HG03378 (cell line): ENCODE results near the gene CYB561.

Experiments used
- ATAC-seq: cut with Tn5 transposase; IDR thresholded peaks from one replicate; pipeline ENCODE4 v1.9.1; 2021; ENCODE audit warnings: mild to moderate bottlenecking, moderate library complexity; ENCODE audit not compliant: unreplicated experiment

The CYB561 gene

DNA sequence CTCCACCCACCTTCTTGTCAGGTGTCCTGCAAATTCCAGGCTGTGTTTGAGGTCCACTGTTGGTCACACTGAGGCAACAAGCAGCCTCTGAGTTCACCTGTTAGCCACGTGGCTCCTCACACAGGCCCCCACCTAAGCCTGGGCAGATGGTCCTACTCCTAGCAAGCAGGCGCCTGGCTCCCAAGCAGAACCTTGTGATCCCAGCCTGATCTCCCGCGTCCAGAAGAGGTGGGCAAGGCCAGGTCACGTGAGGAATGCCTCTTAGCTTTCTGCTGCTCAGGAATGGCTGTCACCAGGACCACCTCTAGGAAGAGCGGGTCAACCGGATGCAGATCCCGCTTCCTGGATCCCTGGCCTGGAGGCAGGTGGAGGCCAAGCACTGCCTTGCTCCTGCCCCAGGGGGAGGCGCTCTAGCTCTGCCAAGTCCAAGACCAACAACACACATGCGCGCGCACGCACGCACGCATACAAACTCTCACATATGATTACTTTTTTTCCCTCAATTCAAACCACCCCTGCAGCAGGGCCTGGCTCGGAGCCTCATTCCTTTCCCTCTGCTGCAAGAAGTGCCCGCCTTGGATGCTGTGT lies 9.5 kb downstream of the CYB561 start:
- no peak for ATAC-seq

GRCh38 chr17:63435681-63436522 lies 10.2 kb downstream of the CYB561 start:
- no peak for ATAC-seq

DNA sequence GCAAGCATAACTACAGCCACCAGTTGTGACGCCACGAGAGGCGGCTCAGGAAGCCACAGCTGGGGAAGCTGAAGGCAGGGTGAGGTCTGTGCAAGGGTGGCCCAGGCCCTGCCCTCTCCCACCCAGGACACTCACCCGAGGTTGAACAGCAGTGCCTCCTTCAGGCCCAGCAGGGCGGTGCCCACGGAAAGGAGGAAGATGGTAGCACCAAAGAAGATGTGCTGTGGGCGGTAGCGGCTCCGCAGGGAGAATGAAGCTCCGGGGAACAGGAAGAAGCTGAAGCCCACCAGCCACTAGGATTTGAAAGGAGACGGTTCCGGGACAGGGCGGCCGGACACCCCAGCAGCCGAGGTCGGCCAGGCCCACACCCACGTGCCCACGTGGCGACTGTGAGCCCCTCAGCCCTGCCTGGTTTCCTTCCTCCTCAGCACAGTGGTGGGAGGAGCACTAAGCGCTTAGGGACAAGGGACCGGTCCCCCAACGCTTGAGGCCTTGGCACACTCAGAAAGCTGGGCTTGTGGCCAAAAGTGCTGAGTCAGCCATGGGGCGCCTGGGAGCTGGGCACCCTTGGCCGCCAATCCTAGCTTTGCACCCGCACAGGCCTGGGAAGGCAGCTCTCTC lies 11.0 kb downstream of the CYB561 start:
- ATAC-seq = no peak

GRCh38 chr17:63433746-63434591 lies 12.1 kb downstream of the CYB561 start:
- no peak for ATAC-seq

DNA sequence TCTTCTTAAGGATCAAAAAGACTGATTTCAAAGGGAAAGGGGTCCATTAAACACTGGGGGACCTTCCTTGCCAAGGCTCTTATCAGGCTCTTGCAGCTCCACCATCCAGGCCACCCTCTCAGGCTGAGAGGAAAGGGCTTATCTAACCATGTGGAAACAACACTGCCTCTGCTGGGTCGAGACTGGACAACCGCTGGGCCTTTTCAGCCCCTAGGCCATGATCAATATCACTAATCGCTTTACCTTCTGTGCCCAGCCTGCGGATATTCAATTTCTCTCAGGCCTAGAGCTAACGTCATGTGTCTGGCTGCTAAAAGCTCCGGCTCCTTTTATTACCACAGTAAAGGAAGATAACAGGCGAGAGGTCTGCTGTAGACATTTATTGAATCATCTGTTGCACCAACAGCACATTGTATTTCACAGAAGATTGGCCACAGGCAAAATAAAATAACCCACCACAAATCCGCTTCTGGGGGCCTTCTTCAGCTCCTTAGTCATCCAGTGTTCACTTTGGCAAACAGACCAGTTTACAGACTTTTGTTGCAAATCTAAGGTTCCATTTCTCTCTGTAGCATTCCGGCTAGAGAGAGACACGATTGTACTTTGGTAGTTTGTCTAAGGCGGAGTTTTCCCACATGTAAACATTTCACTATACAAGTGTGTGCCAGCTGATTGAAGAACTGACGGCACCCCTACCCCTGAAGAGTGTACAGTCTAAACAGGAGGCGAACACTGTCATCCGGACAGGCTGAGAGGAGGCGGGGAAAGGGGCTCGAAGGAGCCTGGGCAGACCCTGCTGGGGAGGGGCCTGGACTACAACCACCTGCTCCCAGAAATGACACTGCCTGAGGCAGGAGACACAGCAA lies 13.9 kb downstream of the CYB561 start:
- no peak for ATAC-seq

DNA sequence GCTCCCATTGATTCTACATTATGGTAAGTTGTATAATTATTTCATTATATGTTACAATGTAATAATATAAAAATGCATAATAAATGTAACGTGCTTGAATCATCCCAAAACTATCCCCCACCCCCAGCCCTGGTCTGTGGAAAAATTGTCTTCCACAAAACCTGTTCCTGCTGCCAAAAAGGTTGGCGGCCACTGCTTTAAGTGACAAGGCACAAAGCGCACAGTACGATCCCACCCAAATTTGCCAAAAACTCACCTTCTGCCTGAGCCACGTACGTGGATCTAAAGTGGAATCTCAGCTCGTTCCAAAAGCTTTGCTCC lies 14.5 kb downstream of the CYB561 start:
- ATAC-seq = no peak

GRCh38 chr17:63430223-63430622 lies 15.9 kb downstream of the CYB561 start:
- no peak for ATAC-seq

GRCh38 chr17:63429766-63430165 lies 16.3 kb downstream of the CYB561 start:
- ATAC-seq = no peak

DNA sequence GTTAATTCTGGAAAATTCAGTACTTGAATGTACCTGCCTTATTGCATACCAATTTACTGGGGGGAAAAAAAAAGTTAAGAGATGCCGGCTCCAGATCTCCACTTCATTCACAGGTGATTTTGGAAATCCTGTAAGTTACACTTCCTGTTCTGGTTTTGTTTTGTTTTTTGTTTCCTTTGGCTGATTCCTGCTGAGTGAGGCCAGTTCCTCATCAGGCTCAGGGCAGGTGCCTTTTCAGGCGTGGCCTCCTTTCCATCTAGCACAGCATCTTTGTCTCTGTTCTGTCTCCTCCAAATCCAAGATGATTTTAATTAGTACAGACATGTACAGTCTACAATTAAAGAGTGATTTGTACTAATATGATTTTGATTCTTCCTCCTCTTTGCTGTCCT lies 19.2 kb downstream of the CYB561 start:
- ATAC-seq = no peak

DNA sequence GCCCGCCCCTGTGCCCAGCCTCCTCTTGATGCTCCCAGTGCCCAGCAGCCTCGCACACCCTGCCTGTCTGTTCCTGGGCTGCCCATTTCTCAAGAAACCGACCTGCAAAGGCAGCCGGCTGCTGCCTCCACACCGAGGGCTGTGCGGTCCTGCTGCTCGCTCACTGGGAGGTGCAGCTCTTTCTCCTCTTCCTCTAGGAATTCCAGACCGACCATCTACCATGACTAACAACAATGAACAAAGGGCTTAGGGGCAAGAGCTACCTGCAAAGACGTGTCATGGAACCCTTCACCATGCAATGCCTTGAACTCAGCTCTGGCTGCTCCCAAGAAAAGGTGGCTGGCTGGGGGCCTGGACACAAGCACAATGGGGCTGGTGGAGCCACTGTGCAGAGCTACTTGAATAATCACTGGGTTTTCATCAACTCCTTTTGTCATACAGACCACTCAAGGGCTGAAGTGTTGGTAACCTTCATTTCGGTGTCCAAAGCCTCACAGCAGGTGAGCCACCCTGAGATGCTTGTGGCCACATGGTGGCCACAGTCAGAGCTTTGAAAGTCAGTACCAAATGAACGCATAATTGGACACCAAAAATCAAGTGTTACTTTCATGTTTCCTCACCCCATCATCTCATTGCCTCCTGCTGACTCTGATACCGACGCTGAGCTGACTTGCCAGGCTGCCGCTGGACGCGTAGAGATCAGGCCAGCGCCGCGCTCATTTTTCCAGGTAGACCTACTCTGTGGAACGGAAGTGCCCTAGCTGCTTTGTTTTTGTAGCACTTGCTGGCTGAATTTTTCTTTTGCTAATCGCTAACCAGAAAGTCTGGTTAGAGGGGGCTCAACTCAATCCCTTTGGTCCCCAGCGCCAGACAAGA lies 19.8 kb downstream of the CYB561 start:
- no peak for ATAC-seq

- no peak for ATAC-seq
These were observed 20.6 kb downstream of the CYB561 start for GRCh38 chr17:63425483-63425882.

- ATAC-seq = no peak
These were observed 22.1 kb downstream of the CYB561 start for GRCh38 chr17:63423963-63424362.

- no peak for ATAC-seq
These were observed 22.7 kb downstream of the CYB561 start for GRCh38 chr17:63423251-63423950.

DNA sequence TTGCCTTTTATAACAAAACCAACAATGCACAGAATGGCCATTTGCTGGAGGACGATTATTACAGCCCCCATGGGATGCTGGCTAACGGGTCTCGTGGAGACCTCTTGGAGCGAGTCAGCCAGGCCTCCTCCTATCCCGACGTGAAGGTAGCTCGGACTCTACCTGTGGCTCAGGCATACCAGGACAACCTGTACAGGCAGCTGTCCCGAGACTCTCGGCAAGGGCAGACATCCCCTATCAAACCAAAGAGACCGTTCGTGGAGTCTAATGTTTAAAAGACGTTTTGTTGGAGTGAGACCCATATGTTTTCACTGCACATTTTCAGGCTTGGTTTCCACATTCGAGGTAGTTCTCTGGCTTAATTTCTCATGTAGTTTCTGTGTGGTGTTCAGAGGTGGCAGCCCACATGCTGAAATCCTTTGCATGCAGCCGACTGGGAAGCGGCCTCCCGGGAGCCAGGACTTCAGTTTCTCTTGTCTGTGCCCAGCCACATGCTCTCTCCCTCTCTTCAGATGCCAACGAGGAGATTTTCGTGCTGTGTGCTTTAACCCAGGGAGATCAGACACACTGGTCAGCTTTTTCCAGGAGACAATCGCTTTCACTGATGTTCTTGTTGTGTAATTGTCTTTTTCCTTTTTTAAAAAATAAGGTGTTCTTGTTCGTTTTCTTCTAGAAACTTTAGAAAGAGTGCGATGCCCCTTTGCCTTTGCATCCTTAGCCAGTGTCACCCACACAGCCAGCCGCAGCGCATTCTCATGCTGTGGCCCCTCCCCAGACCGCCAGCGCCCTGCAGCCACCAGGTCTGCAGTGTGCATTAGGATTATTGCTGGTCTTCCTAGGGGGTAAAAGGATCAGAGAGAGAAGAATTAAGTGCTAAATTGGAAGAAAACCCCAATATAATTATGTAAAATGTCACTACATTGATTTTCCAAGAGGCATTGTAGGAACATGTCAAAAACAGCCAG lies 24.1 kb downstream of the CYB561 start:
- ATAC-seq = no peak

GRCh38 chr17:63420868-63421680 lies 25.0 kb downstream of the CYB561 start:
- no peak for ATAC-seq

DNA sequence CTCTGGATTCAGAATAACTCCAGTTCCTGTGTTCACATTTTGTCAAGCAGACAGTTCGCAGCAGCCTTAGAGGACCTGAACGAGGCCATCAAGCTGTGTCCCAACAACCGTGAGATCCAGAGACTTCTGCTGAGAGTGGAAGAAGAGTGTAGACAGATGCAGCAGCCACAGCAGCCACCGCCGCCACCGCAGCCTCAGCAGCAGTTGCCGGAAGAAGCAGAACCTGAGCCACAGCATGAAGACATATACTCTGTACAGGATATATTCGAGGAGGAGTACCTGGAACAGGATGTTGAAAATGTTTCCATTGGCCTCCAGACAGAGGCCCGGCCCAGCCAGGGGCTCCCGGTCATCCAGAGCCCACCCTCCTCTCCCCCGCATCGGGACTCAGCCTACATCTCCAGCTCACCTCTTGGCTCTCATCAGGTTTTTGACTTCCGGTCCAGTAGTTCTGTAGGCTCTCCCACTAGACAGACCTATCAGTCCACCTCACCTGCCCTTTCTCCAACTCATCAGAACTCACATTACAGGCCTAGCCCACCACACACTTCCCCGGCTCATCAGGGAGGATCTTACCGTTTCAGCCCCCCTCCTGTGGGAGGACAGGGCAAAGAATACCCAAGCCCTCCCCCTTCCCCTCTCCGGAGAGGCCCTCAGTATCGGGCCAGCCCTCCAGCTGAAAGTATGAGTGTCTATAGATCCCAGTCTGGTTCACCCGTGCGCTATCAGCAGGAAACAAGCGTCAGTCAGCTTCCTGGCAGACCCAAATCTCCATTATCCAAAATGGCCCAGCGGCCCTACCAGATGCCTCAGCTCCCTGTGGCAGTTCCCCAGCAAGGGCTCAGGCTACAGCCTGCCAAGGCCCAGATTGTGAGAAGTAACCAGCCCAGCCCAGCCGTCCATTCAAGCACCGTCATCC lies 25.9 kb downstream of the CYB561 start:
- no peak for ATAC-seq
